Measurements from ENCODE around the gene MKRN2OS. TPM values are rescaled to one million over a fixed set of nuclear protein-coding genes. Genes with fewer than 3 reads are reported as not detected.

The MKRN2OS gene
- total RNA-seq, 1 experiment from 2014 or later = 0.47 TPM

- no TSS peak for BruUV-seq (replicated peaks)
- Mint-ChIP-seq H3K9me3 (ENCODE audit: unreplicated experiment) (no peaks in the 10 kb centered on the region), H3K4me1 (ENCODE audit: insufficient read depth, unreplicated experiment) (no peaks in the 10 kb centered on the region), H3K27me3 (ENCODE audit: insufficient read depth, unreplicated experiment) (no peaks in the 10 kb centered on the region), H3K4me3 (ENCODE audit: unreplicated experiment) (no peak overlapping the region), H3K27ac (ENCODE audit: low read depth, unreplicated experiment) (no peak overlapping the region), H3K36me3 (ENCODE audit: insufficient read depth, unreplicated experiment) (peaks cover 97% of the 10 kb centered on the region)
- DNase-seq (ENCODE audit: unreplicated experiment) = no peak
- POLR2A ChIA-PET = interaction anchor here (0.6 to 0.7 kb wide), 4 partner anchors 11 to 841 kb away, joined by 3 to 4 read pairs (median 3); no protein-coding TSS in a partner anchor
- TF ChIP-seq CTCF (IDR thresholded peaks at IDR 0.05; ENCODE audit: unreplicated experiment) = no peak
- intact Hi-C loops (cut with micrococcal nuclease) = no loop called here
- CTCF ChIA-PET = interaction anchor here (0.7 to 1.6 kb wide), 2 partner anchors 11 to 29 kb away, joined by 3 to 8 read pairs; no protein-coding TSS in a partner anchor
Observed at GRCh38 chr3:12590096-12590495, 44.8 kb upstream of the MKRN2OS start.

- Mint-ChIP-seq H3K4me3 (ENCODE audit: unreplicated experiment) (no peak overlapping the region), H3K36me3 (ENCODE audit: insufficient read depth, unreplicated experiment) (peaks cover 97% of the 10 kb centered on the region)
- no TSS peak for BruUV-seq (replicated peaks)
Observed at GRCh38 chr3:12588039-12589009, 43.0 kb upstream of the MKRN2OS start.

GRCh38 chr3:12586403-12586802 lies 41.1 kb upstream of the MKRN2OS start:
- ChIA-PET POLR2A (no interaction called here), CTCF (interaction anchor here (0.6 to 0.9 kb wide), 2 partner anchors 106 to 399 kb away, joined by 4 read pairs; no protein-coding TSS in a partner anchor)
- H3K4me3 Mint-ChIP-seq (ENCODE audit: unreplicated experiment) = no peak overlapping the region
- no TSS peak for BruUV-seq (replicated peaks)
- H3K4me1 Mint-ChIP-seq (ENCODE audit: insufficient read depth, unreplicated experiment) = no peaks in the 10 kb centered on the region
- H3K27ac Mint-ChIP-seq (ENCODE audit: low read depth, unreplicated experiment) = no peak overlapping the region
- TF ChIP-seq CTCF (IDR thresholded peaks at IDR 0.05; ENCODE audit: unreplicated experiment) = no peak
- DNase-seq (ENCODE audit: unreplicated experiment) = no peak
- no peaks in the 10 kb centered on the region for H3K27me3 Mint-ChIP-seq (ENCODE audit: insufficient read depth, unreplicated experiment)
- intact Hi-C loops (cut with micrococcal nuclease) = no loop called here
- H3K36me3 Mint-ChIP-seq (ENCODE audit: insufficient read depth, unreplicated experiment) = peaks cover 97% of the 10 kb centered on the region
- no peaks in the 10 kb centered on the region for H3K9me3 Mint-ChIP-seq (ENCODE audit: unreplicated experiment)

More at GRCh38 chr3:12588039-12589009, 43.0 kb upstream of the MKRN2OS start:
- CTCF ChIA-PET = interaction anchor here (0.8 to 1.6 kb wide), 4 partner anchors 13 to 254 kb away, joined by 3 to 8 read pairs (median 4); no protein-coding TSS in a partner anchor
- no peak for TF ChIP-seq CTCF (IDR thresholded peaks at IDR 0.05; ENCODE audit: unreplicated experiment)
- Mint-ChIP-seq H3K4me1 (ENCODE audit: insufficient read depth, unreplicated experiment) (no peaks in the 10 kb centered on the region), H3K27ac (ENCODE audit: low read depth, unreplicated experiment) (no peak overlapping the region), H3K27me3 (ENCODE audit: insufficient read depth, unreplicated experiment) (no peaks in the 10 kb centered on the region), H3K9me3 (ENCODE audit: unreplicated experiment) (no peaks in the 10 kb centered on the region)
- intact Hi-C loops (cut with micrococcal nuclease) = no loop called here
- POLR2A ChIA-PET = interaction anchor here (0.7 to 1.4 kb wide), 5 partner anchors 9 to 80 kb away, joined by 3 to 4 read pairs (median 3); no protein-coding TSS in a partner anchor
- DNase-seq (ENCODE audit: unreplicated experiment) = no peak

- no peak for DNase-seq (ENCODE audit: unreplicated experiment)
- ChIA-PET CTCF (no interaction called here), POLR2A (no interaction called here)
- Mint-ChIP-seq H3K27me3 (ENCODE audit: insufficient read depth, unreplicated experiment) (no peaks in the 10 kb centered on the region), H3K36me3 (ENCODE audit: insufficient read depth, unreplicated experiment) (peaks cover 97% of the 10 kb centered on the region), H3K9me3 (ENCODE audit: unreplicated experiment) (no peaks in the 10 kb centered on the region), H3K27ac (ENCODE audit: low read depth, unreplicated experiment) (peak overlapping the region; percentile 12), H3K4me3 (ENCODE audit: unreplicated experiment) (no peak overlapping the region), H3K4me1 (ENCODE audit: insufficient read depth, unreplicated experiment) (no peaks in the 10 kb centered on the region)
- no peak for TF ChIP-seq CTCF (IDR thresholded peaks at IDR 0.05; ENCODE audit: unreplicated experiment)
- BruUV-seq (replicated peaks) = no TSS peak
- intact Hi-C loops (cut with micrococcal nuclease) = no loop called here
Observed at GRCh38 chr3:12585970-12586369, 40.7 kb upstream of the MKRN2OS start.
